ENCODE measurements around the gene IFT20. TPM values are rescaled to one million over a fixed set of nuclear protein-coding genes. Genes with fewer than 3 reads are reported as not detected.
A peak's percentile ranks its signal among the peaks of the same experiment; 100 is the strongest.

IFT20 gene
- total and polyA plus RNA-seq, 2 of the 13 experiments (the other 11 are each of a cell fraction or from before 2014, with no cell fraction given): 28.0 to 37.8 TPM

- no peak for TF ChIP-seq ZNF407 (CRISPR knock-in tag; IDR thresholded peaks at IDR 0.05; ENCODE audit: not compliant biosample characterization)
- no peak for TF ChIP-seq MED8 (CRISPR knock-in tag; IDR thresholded peaks at IDR 0.05; ENCODE audit: insufficient replicate concordance)
- peak; percentile 42 to 87; a peak in 3 of 4 replicates for TF ChIP-seq POLR2A (IDR thresholded peaks at IDR 0.05; ENCODE audit: insufficient read depth in 1 of 2, low read depth in 2 of 2, low read length in 2 of 2)
- TF ChIP-seq MAFK (conservative IDR thresholded peaks at IDR 0.05 in 1 of 2, IDR thresholded peaks at IDR 0.05 in 1 of 2; ENCODE audit: low read length in 2 of 2): no peak
- peak; percentile 100 for TF ChIP-seq FOXK1 (CRISPR knock-in tag; IDR thresholded peaks at IDR 0.05; ENCODE audit: borderline replicate concordance, low read depth)
- peak; percentile 59 for TF ChIP-seq FOSL2 (CRISPR knock-in tag; IDR thresholded peaks at IDR 0.05)
- peak; percentile 78 for TF ChIP-seq ERF (CRISPR knock-in tag; IDR thresholded peaks at IDR 0.05)
- TF ChIP-seq ZNF83 (CRISPR knock-in tag; IDR thresholded peaks at IDR 0.05; ENCODE audit: borderline replicate concordance): peak; percentile 93; the same call in 1 of the 2 replicates
- TF ChIP-seq NPAS2 (CRISPR knock-in tag; IDR thresholded peaks at IDR 0.05; ENCODE audit: borderline replicate concordance): no peak
- TF ChIP-seq ASH2L (IDR thresholded peaks at IDR 0.05; ENCODE audit: insufficient read length, low read depth, low read length): peak; percentile 68
- TF ChIP-seq SIN3B (IDR thresholded peaks at IDR 0.05; ENCODE audit: low read length): peak; percentile 69; the same call in 1 of the 2 replicates
- peak; percentile 100 for TF ChIP-seq ATF7 (IDR thresholded peaks at IDR 0.05)
- TF ChIP-seq ATF7 (CRISPR knock-in tag; IDR thresholded peaks at IDR 0.05): peak; percentile 100
- TF ChIP-seq HNRNPK (IDR thresholded peaks at IDR 0.05; ENCODE audit: low read depth, low read length, poor library complexity, severe bottlenecking): peak; percentile 39
- TF ChIP-seq ARID4A (CRISPR knock-in tag; IDR thresholded peaks at IDR 0.05; ENCODE audit: borderline replicate concordance): peak; percentile 95
Measured at GRCh38 chr17:28335201-28335958, at the start of gene IFT20, which contains the start of gene TNFAIP1 (continued).

Measured in HepG2 (cell line).